Subcutaneous adipose tissue (tissue), 4 donors: Measurements from ENCODE around the gene NREP. TPM values are rescaled to one million over a fixed set of nuclear protein-coding genes. Genes with fewer than 3 reads are reported as not detected.

Experiments used
- CTCF ChIP-seq: fragments of 450-650 bp; IDR thresholded peaks from one replicate; pipeline ENCODE4 v1.5.1; 2016; ENCODE audit warnings: low read depth, mild to moderate bottlenecking, control low read depth, antibody characterized with exemption, moderate library complexity
- total RNA-seq, 4 donors: library from RNA; depleted of rRNA; stranded (reverse); fragments of >200 nt; gene quantifications; one replicate each; pipeline ENCODE4 v1.1.0, GENCODE V29; 2016

Gene NREP
- total RNA-seq, 4 donors from 2014 or later: 3.9 to 8.5 (median 7.1) TPM

- no peak for TF ChIP-seq CTCF
Observed at GRCh38 chr5:111744455-111744854, 12.5 kb downstream of the NREP start.

- TF ChIP-seq CTCF: no peak
Observed at GRCh38 chr5:111743988-111744387, 13.0 kb downstream of the NREP start.

- no peak for TF ChIP-seq CTCF
Observed at GRCh38 chr5:111743512-111743911, 13.5 kb downstream of the NREP start.

GRCh38 chr5:111742177-111742994, 14.6 kb downstream of the NREP start:
- no peak for TF ChIP-seq CTCF

GRCh38 chr5:111741278-111741677, 15.7 kb downstream of the NREP start:
- TF ChIP-seq CTCF: no peak

GRCh38 chr5:111739416-111739815, 17.6 kb downstream of the NREP start:
- TF ChIP-seq CTCF: no peak

GRCh38 chr5:111738118-111738517, 18.9 kb downstream of the NREP start:
- no peak for TF ChIP-seq CTCF
